GM12801 (cell line): Measurements from ENCODE around the gene KIF19.

Experiments
- TF ChIP-seq, protein P1 (sequence below): IDR thresholded peaks from one replicate; pipeline ENCODE4 v1.5.1; 2011; ENCODE audit warnings: control low read depth; ENCODE audit not compliant: insufficient read length; ENCODE audit errors: extremely low read depth

The KIF19 gene, protein sequence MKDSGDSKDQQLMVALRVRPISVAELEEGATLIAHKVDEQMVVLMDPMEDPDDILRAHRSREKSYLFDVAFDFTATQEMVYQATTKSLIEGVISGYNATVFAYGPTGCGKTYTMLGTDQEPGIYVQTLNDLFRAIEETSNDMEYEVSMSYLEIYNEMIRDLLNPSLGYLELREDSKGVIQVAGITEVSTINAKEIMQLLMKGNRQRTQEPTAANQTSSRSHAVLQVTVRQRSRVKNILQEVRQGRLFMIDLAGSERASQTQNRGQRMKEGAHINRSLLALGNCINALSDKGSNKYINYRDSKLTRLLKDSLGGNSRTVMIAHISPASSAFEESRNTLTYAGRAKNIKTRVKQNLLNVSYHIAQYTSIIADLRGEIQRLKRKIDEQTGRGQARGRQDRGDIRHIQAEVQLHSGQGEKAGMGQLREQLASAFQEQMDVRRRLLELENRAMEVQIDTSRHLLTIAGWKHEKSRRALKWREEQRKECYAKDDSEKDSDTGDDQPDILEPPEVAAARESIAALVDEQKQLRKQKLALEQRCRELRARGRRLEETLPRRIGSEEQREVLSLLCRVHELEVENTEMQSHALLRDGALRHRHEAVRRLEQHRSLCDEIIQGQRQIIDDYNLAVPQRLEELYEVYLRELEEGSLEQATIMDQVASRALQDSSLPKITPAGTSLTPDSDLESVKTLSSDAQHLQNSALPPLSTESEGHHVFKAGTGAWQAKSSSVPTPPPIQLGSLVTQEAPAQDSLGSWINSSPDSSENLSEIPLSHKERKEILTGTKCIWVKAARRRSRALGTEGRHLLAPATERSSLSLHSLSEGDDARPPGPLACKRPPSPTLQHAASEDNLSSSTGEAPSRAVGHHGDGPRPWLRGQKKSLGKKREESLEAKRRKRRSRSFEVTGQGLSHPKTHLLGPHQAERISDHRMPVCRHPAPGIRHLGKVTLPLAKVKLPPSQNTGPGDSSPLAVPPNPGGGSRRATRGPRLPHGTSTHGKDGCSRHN

DNA sequence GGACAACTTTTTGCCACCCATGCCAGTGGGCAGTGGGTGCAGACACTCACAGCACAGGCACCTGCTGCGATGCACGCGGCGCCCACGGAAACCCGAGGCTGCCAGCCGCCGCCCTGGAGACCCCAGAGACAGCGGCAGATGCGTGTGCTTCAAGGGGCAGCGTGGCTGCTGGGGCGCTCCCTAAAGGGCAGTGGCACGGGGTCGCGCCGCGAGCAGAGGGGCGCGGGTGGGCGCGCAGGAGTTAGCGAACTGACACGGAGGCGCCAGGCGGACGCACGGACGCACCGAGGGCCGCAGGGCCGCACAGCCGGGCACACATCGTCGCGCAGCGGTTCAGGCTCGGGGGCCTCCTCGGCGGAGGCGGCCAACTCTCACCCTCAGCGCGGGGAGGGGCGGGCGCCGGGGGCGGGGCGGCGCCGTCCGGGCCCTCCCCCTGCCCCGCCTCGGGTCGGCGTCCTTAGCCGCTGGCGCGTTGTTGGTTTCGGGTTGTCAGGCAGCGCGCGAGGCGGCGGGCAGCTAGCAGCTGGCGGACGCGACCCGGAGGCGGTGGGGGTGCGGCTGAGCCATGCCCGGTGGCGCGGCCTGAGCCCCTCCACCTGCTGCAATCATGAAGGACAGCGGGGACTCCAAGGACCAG is at the start of gene KIF19:
TSS of gene KIF19 (plus strand) at position 484 of the 637 bp plus-strand sequence. CDS start at position 608, 124 bp downstream.
- TF ChIP-seq, protein P1, sequence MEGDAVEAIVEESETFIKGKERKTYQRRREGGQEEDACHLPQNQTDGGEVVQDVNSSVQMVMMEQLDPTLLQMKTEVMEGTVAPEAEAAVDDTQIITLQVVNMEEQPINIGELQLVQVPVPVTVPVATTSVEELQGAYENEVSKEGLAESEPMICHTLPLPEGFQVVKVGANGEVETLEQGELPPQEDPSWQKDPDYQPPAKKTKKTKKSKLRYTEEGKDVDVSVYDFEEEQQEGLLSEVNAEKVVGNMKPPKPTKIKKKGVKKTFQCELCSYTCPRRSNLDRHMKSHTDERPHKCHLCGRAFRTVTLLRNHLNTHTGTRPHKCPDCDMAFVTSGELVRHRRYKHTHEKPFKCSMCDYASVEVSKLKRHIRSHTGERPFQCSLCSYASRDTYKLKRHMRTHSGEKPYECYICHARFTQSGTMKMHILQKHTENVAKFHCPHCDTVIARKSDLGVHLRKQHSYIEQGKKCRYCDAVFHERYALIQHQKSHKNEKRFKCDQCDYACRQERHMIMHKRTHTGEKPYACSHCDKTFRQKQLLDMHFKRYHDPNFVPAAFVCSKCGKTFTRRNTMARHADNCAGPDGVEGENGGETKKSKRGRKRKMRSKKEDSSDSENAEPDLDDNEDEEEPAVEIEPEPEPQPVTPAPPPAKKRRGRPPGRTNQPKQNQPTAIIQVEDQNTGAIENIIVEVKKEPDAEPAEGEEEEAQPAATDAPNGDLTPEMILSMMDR: no peak

DNA sequence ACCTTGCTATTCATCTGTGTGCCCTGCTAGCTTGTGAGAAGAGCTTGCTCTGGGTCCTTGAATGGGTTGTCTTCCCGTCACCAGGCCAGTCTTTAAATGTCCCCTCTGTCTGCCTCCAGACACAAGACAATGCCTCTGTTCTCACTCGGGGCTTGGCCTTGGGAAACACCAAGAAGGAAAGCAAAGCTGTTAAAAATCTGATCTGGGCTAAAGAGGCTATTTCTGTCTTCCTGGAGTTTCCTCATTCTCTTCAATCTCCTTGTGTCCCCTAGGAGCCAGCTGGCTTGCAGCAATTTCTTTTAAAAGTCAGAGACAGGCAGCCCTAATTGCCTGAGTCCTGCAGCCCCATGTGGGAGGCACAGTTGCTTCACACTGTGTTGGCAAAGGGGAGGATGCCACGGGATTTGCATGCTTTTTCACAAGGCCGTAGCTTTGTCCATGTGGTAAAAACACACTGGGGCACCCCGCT is 49.5 kb upstream of the KIF19 start:
- TF ChIP-seq, protein P1: no peak

DNA sequence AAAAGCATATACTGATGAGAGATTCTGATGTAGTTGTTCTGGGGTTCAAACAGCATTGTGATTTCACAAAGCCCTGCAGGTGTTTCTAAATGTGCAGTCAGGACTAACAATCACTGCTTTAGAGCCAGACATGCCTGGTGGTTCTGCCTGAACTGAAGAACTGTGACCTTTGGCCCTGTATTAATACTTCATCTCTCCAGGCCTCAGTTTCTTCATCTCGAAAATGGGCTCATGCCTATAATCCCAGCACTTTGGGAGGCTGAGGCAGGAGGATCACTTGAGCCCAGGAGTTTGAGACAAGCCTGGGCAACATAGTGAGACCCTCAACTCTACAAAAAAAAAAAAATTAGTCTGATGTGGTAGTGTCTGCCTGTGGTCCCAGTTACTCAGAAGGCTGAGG is 48.1 kb upstream of the KIF19 start:
- TF ChIP-seq, protein P1: no peak

DNA sequence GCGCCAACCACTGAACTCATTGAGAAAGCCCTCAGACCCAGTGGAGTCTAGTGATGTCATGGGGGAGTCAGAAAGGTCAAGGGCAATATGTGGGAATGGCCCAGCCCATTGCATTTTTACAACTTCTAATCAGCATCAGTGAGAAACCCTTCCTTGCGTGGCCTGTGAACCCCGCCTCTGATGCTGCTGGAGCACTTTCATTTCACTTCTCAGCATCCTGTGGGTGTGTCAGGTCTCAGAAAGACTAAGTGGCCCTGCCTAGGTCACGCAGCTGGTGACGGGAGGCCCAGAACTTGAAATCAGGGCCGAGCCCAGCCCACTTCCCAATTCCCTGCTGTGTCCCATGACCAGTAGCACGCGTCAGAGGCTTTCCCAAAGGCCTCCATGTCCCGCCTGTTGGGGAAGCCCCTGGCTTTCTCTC is 45.9 kb upstream of the KIF19 start:
- TF ChIP-seq, protein P1: no peak

DNA sequence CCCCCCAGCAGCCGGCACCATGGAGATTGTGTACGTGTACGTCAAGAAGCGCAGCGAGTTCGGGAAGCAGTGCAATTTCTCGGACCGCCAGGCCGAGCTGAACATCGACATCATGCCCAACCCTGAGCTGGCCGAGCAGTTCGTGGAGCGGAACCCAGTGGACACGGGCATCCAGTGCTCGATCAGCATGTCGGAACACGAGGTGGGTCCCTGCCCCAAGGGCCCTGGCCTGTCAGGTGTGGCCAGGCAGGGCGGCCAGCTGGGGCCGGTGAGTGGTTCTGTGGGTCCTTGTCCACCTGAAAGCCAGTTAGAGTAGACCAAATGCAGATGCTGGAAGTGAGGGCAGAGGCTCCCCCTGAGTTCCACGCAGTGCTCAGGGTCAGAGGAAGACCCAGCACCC is 44.2 kb upstream of the KIF19 start:
- TF ChIP-seq, protein P1: no peak

DNA sequence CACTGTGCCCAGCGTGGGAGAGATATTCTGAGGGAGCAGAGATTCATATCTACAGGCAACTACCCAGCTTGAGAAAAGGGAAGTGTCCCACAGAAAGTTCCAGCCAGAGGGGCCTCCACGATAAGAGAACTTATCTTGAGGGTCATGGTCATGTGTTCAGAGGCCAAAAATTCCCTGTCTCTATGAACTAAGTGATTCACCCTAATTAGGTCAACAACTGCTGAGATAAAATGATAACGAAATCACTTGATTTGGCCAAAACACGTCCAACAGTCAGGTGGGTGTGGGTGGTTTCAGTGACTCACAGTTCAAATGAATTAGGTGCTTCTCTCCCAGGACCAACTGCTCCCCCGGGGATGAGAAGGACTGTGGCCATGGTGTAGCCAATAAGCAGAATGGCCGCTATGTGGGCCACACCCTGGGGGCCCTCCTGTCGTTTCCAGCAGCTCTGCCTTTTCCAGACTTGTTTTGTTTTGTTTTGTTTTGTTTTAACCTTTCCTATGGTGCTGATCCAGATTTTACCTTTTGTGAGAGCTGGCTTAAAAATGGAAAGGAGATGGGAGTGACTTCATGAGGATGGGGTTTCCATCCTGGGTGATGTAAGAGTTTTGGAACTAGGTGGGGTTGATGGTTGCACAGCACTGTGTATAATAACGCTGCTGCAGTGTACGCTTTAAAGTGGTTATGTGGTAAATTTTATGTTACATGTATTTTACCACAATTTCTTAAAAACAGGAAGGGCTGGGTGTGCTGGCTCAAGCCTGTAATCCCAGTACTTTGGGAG is 43.2 kb upstream of the KIF19 start:
- TF ChIP-seq, protein P1: no peak
